ENCODE measurements around the gene MARCHF10. TPM values are rescaled to one million over a fixed set of nuclear protein-coding genes. Genes with fewer than 3 reads are reported as not detected.
A peak's percentile ranks its signal among the peaks of the same experiment; 100 is the strongest.

Gene MARCHF10
- total and polyA plus RNA-seq, 2 of the 13 experiments (the other 11 are each of a cell fraction or from before 2014, with no cell fraction given): not detected

DNA sequence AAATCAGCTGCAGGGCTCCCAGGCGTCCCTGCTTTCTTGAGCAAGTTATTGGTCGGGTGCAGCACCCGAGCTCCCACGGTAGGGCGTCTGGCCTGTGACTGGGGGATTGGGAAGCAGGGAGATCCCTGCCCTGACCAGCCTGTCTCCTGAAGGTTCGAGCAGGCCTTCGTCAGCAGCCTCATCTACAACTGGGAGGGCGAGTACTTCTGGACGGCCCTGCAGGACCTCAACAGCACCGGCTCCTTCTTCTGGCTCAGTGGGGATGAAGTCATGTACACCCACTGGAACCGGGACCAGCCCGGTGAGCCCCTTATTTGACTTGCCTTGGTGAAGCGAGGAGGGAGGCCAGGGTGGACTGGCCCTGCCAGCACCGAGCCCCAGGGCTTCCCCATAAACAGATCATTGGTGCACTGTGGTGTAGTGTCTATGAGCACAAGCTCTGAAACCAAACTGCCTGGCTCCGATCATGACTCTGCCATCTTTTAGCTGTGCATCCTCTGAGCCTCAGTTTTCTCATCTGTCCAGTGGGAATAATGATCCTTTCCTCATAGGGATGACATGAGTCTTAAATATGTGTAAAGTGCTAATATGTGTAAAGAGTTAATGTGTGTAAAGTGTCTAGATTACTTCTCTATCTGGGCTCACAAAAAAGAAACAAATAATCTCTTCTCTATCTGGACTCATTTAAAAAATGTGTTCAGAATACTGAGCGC, 131.7 kb downstream of the MARCHF10 start:
- no peak for DNase-seq (ENCODE audit: low spot score)
- Histone ChIP-seq H3K27me3 (ENCODE audit: control insufficient read depth in 1 of 2, insufficient read depth in 2 of 2, low read length in 2 of 2) (peaks cover 5 to 51% of the 10 kb centered on the region in 2 experiments; a peak in 3 of 5 replicates), H3K4me3 (replicated peaks in 1 of 3; ENCODE audit: insufficient read depth in 1 of 3, low read depth in 2 of 3, low read length in 3 of 3) (no peak overlapping the region), H3K4me2 (ENCODE audit: low read depth, low read length) (no peak overlapping the region), H3K27ac (ENCODE audit: extremely low read length, insufficient read depth, low read length) (no peak overlapping the region), H3K9me3 (ENCODE audit: low read length) (no peaks in the 10 kb centered on the region), H3K4me1 (ENCODE audit: insufficient read depth, low read length) (peaks cover 5% of the 10 kb centered on the region; the same call in 1 of the 2 replicates), H3K9ac (ENCODE audit: insufficient read depth, low read depth, low read length) (no peak overlapping the region), H2AFZ (ENCODE audit: low read length) (no peak overlapping the region), H3K36me3 (replicated peaks in 1 of 2; ENCODE audit: control insufficient read depth in 1 of 2, insufficient read depth in 2 of 2, low read length in 2 of 2) (no peaks in the 10 kb centered on the region), H4K20me1 (ENCODE audit: insufficient read depth, low read length) (no peaks in the 10 kb centered on the region), H3K79me2 (ENCODE audit: insufficient read depth, low read length) (no peaks in the 10 kb centered on the region)
- no peak for ATAC-seq
- intact Hi-C loops (cut with micrococcal nuclease; ENCODE audit: unreplicated experiment) (no loop called here), in situ Hi-C loops (cut with HindIII; ENCODE audit: extremely low pct_ligation_motif_present, low pct_unique_long_range_greater_than_20kb) (no loop called here)
- no peak for FAIRE-seq
- no peak for TF ChIP-seq TSC22D2 (CRISPR knock-in tag; IDR thresholded peaks at IDR 0.05; ENCODE audit: borderline replicate concordance)
- TF ChIP-seq ZNF629 (CRISPR knock-in tag; conservative IDR thresholded peaks at IDR 0.05): peak; percentile 68
- ChIA-PET CTCF (ENCODE audit: low intra/inter-chr PET ratio, low total read pairs) (no interaction called here), POLR2A (no interaction called here)
- no TSS peak for BruUV-seq (replicated peaks)
- WGBS (ENCODE audit: low lambda C conversion rate): 10% methylated on average over 15 of the region's 16 CpGs

DNA sequence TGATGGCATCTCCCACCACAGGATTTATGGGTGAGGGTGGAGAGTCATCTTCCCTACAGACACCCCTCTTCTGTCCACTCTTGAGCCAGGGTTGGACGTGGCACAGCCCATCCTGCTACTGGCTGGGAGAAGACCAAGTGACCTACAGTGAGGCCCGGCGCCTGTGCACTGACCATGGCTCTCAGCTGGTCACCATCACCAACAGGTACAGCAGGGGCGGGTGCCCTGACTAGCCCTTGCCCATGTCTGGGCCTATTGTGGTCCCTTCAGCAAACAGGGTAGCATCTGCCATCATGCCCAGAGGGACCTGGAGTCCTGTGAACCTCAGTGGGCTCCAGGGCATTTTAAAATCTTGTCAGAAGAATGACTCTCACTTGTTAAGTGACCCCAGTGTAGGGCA, 132.4 kb downstream of the MARCHF10 start:
- H3K9ac ChIP-seq (ENCODE audit: insufficient read depth, low read depth, low read length): no peak overlapping the region
- no peaks in the 10 kb centered on the region for H3K79me2 ChIP-seq (ENCODE audit: insufficient read depth, low read length)
- H3K4me1 ChIP-seq (ENCODE audit: insufficient read depth, low read length): peaks cover 5% of the 10 kb centered on the region; the same call in 1 of the 2 replicates
- H4K20me1 ChIP-seq (ENCODE audit: insufficient read depth, low read length): no peaks in the 10 kb centered on the region
- H3K4me3 ChIP-seq (replicated peaks in 1 of 3; ENCODE audit: insufficient read depth in 1 of 3, low read depth in 2 of 3, low read length in 3 of 3): no peak overlapping the region
- intact Hi-C loops (cut with micrococcal nuclease; ENCODE audit: unreplicated experiment): no loop called here
- in situ Hi-C loops (cut with HindIII; ENCODE audit: extremely low pct_ligation_motif_present, low pct_unique_long_range_greater_than_20kb): no loop called here
- no peak for FAIRE-seq
- CTCF ChIA-PET (ENCODE audit: low intra/inter-chr PET ratio, low total read pairs): no interaction called here
- BruUV-seq (replicated peaks): no TSS peak
- WGBS (ENCODE audit: low lambda C conversion rate): 8% methylated on average over 4 of the region's 4 CpGs
- H3K36me3 ChIP-seq (replicated peaks in 1 of 2; ENCODE audit: control insufficient read depth in 1 of 2, insufficient read depth in 2 of 2, low read length in 2 of 2): no peaks in the 10 kb centered on the region
- no peak for ATAC-seq
- no peaks in the 10 kb centered on the region for H3K9me3 ChIP-seq (ENCODE audit: low read length)
- DNase-seq (ENCODE audit: low spot score): no peak
- POLR2A ChIA-PET: no interaction called here
- H3K27ac ChIP-seq (ENCODE audit: extremely low read length, insufficient read depth, low read length): no peak overlapping the region
- H3K4me2 ChIP-seq (ENCODE audit: low read depth, low read length): no peak overlapping the region
- no peak overlapping the region for H2AFZ ChIP-seq (ENCODE audit: low read length)
- H3K27me3 ChIP-seq (ENCODE audit: control insufficient read depth in 1 of 2, insufficient read depth in 2 of 2, low read length in 2 of 2): peaks cover 5 to 57% of the 10 kb centered on the region in 2 experiments; a peak in 3 of 5 replicates
- TF ChIP-seq ZNF205 (CRISPR knock-in tag; IDR thresholded peaks at IDR 0.05) (no peak), STAG1 (CRISPR knock-in tag; IDR thresholded peaks at IDR 0.05) (no peak), SALL1 (CRISPR knock-in tag; IDR thresholded peaks at IDR 0.05) (no peak), ZNF556 (CRISPR knock-in tag; IDR thresholded peaks at IDR 0.05; ENCODE audit: borderline replicate concordance) (no peak), ZNF678 (CRISPR knock-in tag; IDR thresholded peaks at IDR 0.05) (no peak), SP1 (IDR thresholded peaks at IDR 0.05) (no peak), SP1 (CRISPR knock-in tag; IDR thresholded peaks at IDR 0.05) (no peak), SMARCC2 (IDR thresholded peaks at IDR 0.05) (no peak), YY1 (IDR thresholded peaks at IDR 0.05; ENCODE audit: insufficient read depth, insufficient replicate concordance, low read depth, low read length) (no peak), NR2C2 (CRISPR knock-in tag; IDR thresholded peaks at IDR 0.05; ENCODE audit: borderline replicate concordance) (no peak), TBP (CRISPR knock-in tag; IDR thresholded peaks at IDR 0.05) (no peak), MLLT10 (CRISPR knock-in tag; IDR thresholded peaks at IDR 0.05) (no peak), FLYWCH1 (CRISPR knock-in tag; IDR thresholded peaks at IDR 0.05) (no peak), FOXP1 (IDR thresholded peaks at IDR 0.05) (no peak), FOXP1 (CRISPR knock-in tag; IDR thresholded peaks at IDR 0.05) (no peak), ZNF510 (CRISPR knock-in tag; IDR thresholded peaks at IDR 0.05; ENCODE audit: low read depth) (no peak)
- TF ChIP-seq, protein P1, sequence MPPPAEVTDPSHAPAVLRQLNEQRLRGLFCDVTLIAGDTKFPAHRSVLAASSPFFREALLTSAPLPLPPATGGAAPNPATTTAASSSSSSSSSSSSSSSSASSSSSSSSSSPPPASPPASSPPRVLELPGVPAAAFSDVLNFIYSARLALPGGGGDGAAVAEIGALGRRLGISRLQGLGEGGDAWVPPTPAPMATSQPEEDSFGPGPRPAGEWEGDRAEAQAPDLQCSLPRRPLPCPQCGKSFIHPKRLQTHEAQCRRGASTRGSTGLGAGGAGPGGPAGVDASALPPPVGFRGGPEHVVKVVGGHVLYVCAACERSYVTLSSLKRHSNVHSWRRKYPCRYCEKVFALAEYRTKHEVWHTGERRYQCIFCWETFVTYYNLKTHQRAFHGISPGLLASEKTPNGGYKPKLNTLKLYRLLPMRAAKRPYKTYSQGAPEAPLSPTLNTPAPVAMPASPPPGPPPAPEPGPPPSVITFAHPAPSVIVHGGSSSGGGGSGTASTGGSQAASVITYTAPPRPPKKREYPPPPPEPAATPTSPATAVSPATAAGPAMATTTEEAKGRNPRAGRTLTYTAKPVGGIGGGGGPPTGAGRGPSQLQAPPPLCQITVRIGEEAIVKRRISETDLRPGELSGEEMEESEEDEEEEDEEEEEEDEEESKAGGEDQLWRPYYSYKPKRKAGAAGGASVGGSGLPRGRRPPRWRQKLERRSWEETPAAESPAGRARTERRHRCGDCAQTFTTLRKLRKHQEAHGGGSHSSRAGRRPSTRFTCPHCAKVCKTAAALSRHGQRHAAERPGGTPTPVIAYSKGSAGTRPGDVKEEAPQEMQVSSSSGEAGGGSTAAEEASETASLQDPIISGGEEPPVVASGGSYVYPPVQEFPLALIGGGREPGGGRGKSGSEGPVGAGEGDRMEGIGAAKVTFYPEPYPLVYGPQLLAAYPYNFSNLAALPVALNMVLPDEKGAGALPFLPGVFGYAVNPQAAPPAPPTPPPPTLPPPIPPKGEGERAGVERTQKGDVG (CRISPR knock-in tag; IDR thresholded peaks at IDR 0.05; ENCODE audit: borderline replicate concordance): no peak
